Measurements from ENCODE around the gene HLA-DPB1.

Gene HLA-DPB1

DNA sequence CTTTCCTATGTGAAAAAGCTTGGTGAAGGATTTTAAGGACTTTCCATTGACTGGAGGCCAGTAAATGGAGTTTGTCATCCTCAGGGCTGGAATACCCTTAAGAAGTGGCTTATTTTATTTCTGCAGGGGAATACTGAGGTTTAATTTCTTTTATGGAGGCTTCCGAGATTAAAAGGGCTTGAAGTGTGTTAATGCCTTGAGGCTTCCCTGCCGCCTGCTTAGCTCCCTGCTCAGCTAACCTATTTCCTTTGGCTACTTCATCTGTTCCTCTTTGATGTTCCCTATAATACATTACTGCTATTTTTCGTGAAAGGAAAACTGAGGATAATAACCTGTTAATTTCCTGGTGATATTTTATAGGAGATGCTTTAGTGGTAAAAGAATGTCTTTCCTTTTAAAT lies 44.2 kb downstream of the HLA-DPB1 start:
- H3K9ac ChIP-seq (ENCODE audit: low read depth, low read length), result peak overlapping the region; percentile 21; the same call in 1 of the 2 replicates
- peaks cover 41% of the 10 kb centered on the region for H3K4me1 ChIP-seq (ENCODE audit: insufficient read depth, low read length)
- H3K9me3 ChIP-seq (ENCODE audit: insufficient read depth, low read depth, low read length), result peaks cover 25% of the 10 kb centered on the region
- peaks cover 12% of the 10 kb centered on the region; the same call in 1 of the 2 replicates for H3K27me3 ChIP-seq (ENCODE audit: insufficient read depth, low read length)
- no peak overlapping the region; the same call in 1 of the 2 replicates for H3K4me3 ChIP-seq (ENCODE audit: low read length)
- 65% methylated on average over 3 of the region's 3 CpGs for WGBS
- no peak overlapping the region for H3K27ac ChIP-seq (ENCODE audit: low read depth, low read length)
- peaks cover 24% of the 10 kb centered on the region for H3K36me3 ChIP-seq (ENCODE audit: insufficient read depth, low read length)

DNA sequence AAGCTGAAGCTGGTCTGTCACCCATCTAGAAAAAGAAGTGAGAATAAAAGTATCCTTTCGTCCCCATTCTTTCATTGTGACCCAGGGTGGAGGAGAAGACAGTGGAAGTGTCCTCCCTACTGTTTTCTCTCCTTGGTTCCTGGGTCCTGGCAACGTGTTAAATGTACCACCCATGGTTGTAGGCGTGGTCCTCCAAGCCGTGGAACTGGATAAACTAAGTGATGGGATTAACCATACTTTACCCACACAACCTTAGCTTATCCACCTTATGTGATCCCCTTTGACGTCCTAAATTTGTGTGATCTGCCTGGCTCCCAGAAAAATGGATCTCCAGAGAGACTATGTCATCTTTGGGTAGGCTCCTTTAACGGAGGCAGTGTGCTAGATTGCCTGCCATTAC lies 47.4 kb downstream of the HLA-DPB1 start:
- no peak overlapping the region for H3K9ac ChIP-seq (ENCODE audit: low read depth, low read length)
- no peak overlapping the region for H3K27ac ChIP-seq (ENCODE audit: low read depth, low read length)
- H3K9me3 ChIP-seq (ENCODE audit: insufficient read depth, low read depth, low read length), result peaks cover 25% of the 10 kb centered on the region
- peaks cover 40% of the 10 kb centered on the region for H3K4me1 ChIP-seq (ENCODE audit: insufficient read depth, low read length)
- H3K27me3 ChIP-seq (ENCODE audit: insufficient read depth, low read length), result no peaks in the 10 kb centered on the region
- WGBS, result 93% methylated on average over 6 of the region's 6 CpGs
- H3K36me3 ChIP-seq (ENCODE audit: insufficient read depth, low read length), result peaks cover 31% of the 10 kb centered on the region
- H3K4me3 ChIP-seq (ENCODE audit: low read length), result peak overlapping the region; percentile 28

DNA sequence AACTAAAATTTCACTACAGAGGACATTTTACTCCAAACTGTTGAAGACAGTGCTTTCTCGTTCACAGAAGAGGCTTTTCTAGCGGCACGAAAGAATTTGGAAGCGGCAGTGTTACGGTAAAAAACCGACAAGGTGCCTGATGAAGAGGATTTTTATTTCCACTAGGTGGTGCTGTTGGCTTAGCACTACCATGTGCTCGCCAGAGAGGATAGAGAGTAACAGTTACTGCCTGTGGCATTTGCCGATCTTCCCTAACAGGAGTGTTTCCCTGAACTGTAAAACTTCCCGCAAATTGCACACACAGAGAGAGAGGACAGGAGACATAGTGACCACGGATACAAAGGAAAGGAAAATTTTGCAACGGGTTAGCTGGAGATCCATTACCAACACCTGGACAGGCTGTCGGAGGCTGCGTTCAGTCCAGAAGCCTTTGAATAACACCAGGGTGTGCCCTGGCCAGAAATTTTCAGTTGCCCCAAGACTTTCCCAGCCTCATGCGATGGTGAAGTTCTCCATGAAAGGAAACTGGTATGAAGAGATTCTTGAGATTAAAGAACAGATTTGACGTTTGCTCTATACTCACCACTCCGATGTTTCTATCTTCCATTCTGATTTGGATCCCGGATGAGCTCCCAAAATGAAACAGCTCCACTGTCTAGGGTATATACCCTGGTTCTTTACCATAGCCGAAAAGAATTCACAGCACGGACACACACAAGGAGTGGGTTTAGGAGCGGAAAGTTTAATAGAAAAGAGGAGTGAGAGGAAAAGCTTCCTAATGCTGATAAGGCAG lies 48.1 kb downstream of the HLA-DPB1 start:
- peak overlapping the region; percentile 32 for H3K4me3 ChIP-seq (ENCODE audit: low read length)
- peak overlapping the region; percentile 44; the same call in 1 of the 2 replicates for H3K27ac ChIP-seq (ENCODE audit: low read depth, low read length)
- peaks cover 36% of the 10 kb centered on the region for H3K4me1 ChIP-seq (ENCODE audit: insufficient read depth, low read length)
- no peaks in the 10 kb centered on the region for H3K27me3 ChIP-seq (ENCODE audit: insufficient read depth, low read length)
- peaks cover 38% of the 10 kb centered on the region for H3K36me3 ChIP-seq (ENCODE audit: insufficient read depth, low read length)
- no peak overlapping the region for H3K9ac ChIP-seq (ENCODE audit: low read depth, low read length)
- 81% methylated on average over 20 of the region's 20 CpGs for WGBS
- H3K9me3 ChIP-seq (ENCODE audit: insufficient read depth, low read depth, low read length), result peaks cover 25% of the 10 kb centered on the region

DNA sequence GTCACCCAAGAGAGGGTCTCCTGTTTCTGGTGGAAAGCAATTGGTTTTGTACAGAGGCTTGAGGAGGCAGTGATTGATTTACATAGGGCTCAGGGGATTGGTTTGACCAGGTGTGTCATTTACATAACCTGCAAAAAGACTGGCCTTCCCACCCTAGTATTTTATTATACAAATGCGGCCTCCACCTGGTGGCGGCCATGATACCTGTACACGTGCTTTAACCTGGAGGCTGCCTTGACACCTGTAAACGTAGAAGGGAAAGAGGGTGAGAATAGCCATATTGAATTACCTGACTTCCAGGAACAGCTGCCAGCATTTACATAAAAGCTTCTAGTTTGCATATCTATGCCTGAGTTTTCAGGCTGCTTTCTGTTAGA lies 48.7 kb downstream of the HLA-DPB1 start:
- Histone ChIP-seq H3K9ac (ENCODE audit: low read depth, low read length) (no peak overlapping the region), H3K4me1 (ENCODE audit: insufficient read depth, low read length) (peaks cover 30% of the 10 kb centered on the region), H3K9me3 (ENCODE audit: insufficient read depth, low read depth, low read length) (peaks cover 25% of the 10 kb centered on the region), H3K27me3 (ENCODE audit: insufficient read depth, low read length) (no peaks in the 10 kb centered on the region), H3K4me3 (ENCODE audit: low read length) (peak overlapping the region; percentile 32), H3K36me3 (ENCODE audit: insufficient read depth, low read length) (peaks cover 44% of the 10 kb centered on the region), H3K27ac (ENCODE audit: low read depth, low read length) (peak overlapping the region; percentile 46; the same call in 1 of the 2 replicates)
- 70% methylated on average over 4 of the region's 4 CpGs for WGBS

DNA sequence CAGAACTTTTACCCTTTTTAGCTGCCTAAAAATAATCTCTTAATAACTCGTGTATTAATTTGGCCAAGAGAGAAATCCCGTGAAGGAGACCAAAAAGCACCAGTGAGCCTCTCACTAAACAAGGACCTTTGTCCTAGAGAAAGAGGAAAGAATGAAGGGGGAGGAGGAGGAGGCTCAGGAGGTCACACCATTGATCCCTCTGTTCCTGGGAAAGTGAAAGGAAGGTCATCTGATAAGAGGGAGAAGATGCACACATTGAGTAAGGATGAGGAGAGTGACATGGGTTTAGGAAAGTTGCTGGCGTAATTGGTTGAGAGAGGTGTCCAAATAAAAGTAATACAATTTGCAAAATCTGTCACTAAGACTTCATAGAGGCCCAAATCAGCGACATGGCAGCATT lies 49.2 kb downstream of the HLA-DPB1 start:
- Histone ChIP-seq H3K27me3 (ENCODE audit: insufficient read depth, low read length) (no peaks in the 10 kb centered on the region), H3K4me3 (ENCODE audit: low read length) (peak overlapping the region; percentile 20), H3K4me1 (ENCODE audit: insufficient read depth, low read length) (peaks cover 26% of the 10 kb centered on the region), H3K27ac (ENCODE audit: low read depth, low read length) (peak overlapping the region; percentile 46; the same call in 1 of the 2 replicates), H3K36me3 (ENCODE audit: insufficient read depth, low read length) (peaks cover 48% of the 10 kb centered on the region), H3K9me3 (ENCODE audit: insufficient read depth, low read depth, low read length) (peaks cover 25% of the 10 kb centered on the region), H3K9ac (ENCODE audit: low read depth, low read length) (no peak overlapping the region)
- WGBS, result 80% methylated on average over 4 of the region's 4 CpGs

DNA sequence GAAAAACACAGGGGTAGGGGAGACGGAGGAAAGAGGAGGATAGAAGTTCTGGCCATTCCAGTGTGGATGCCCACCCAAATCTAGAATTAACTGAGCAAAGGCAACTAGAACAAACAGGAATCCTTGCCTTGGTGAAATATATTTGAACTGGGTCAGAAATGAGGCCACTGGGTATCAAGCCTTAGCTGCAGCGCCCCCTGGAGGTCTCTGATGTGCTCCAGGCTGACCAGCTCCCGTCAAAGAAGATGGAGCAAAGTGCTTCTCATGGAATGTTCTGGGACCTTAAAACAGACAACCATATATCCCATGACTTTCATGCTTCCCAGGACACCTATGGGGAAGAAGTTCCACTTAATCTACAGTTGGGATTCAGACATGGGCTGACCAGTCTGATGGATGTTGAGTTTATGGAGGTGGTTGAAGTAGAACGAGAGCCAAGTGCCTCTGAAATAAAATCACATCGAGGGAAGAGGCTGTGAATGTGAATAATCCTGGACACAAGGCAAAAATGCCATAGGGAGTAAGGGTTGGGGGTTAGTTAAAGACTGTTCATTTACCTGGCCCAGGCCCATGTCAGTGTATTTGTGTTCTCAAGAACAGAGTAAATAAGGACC lies 50.4 kb downstream of the HLA-DPB1 start:
- 62% methylated on average over 5 of the region's 5 CpGs for WGBS
- H3K4me3 ChIP-seq (ENCODE audit: low read length), result no peak overlapping the region
- H3K4me1 ChIP-seq (ENCODE audit: insufficient read depth, low read length), result peaks cover 13% of the 10 kb centered on the region; the same call in 1 of the 2 replicates
- peaks cover 25% of the 10 kb centered on the region for H3K9me3 ChIP-seq (ENCODE audit: insufficient read depth, low read depth, low read length)
- H3K27me3 ChIP-seq (ENCODE audit: insufficient read depth, low read length), result no peaks in the 10 kb centered on the region
- H3K36me3 ChIP-seq (ENCODE audit: insufficient read depth, low read length), result peaks cover 59% of the 10 kb centered on the region
- H3K27ac ChIP-seq (ENCODE audit: low read depth, low read length), result no peak overlapping the region
- H3K9ac ChIP-seq (ENCODE audit: low read depth, low read length), result no peak overlapping the region

DNA sequence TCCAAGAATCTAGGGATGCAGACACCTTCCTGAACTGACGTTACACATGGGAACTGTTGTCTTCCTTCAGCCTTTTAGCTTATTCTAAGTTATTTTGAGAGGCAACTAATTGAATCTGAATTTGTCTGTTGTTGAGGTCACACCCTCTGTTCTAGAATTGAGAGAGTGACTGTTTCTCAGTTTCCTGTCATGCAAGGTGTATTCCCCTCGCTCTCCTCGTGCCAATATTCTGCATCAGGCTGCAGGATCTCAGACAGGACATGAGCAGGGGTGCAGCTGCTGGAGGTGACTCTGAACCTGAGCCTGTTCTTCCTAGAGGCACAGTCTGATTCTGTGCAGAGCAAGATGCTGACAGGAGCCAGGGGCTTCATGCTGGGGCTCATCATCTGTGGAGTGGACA lies 52.5 kb downstream of the HLA-DPB1 start:
- peaks cover 11% of the 10 kb centered on the region; the same call in 1 of the 2 replicates for H3K4me1 ChIP-seq (ENCODE audit: insufficient read depth, low read length)
- 86% methylated on average over 3 of the region's 3 CpGs for WGBS
- H3K36me3 ChIP-seq (ENCODE audit: insufficient read depth, low read length), result peaks cover 52% of the 10 kb centered on the region
- no peak overlapping the region for H3K4me3 ChIP-seq (ENCODE audit: low read length)
- no peaks in the 10 kb centered on the region for H3K27me3 ChIP-seq (ENCODE audit: insufficient read depth, low read length)
- peaks cover 15% of the 10 kb centered on the region for H3K9me3 ChIP-seq (ENCODE audit: insufficient read depth, low read depth, low read length)
- H3K9ac ChIP-seq (ENCODE audit: low read depth, low read length), result no peak overlapping the region
- no peak overlapping the region for H3K27ac ChIP-seq (ENCODE audit: low read depth, low read length)

DNA sequence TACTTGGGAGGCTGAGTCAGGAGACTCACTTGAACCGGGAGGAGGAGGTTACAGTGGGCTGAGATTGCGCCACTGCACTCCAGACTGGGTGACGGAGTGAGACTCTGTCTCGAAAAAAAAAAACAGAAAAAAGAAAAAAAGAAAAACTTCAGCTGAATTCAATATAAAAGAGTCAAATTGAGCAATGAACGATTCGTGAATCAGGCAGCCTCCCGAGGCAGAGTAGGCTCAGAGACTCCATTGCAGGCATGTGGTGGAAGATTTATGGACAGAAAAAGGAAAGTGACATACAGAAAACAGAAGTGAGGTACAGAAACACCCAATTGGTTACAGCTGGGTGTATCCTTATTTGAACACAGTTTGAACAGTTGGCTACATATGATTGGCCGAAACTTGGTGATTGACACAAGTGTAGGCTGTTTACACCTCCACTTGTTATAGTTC lies 56.3 kb downstream of the HLA-DPB1 start:
- Histone ChIP-seq H3K27me3 (ENCODE audit: insufficient read depth, low read length) (no peaks in the 10 kb centered on the region), H3K9ac (ENCODE audit: low read depth, low read length) (no peak overlapping the region), H3K27ac (ENCODE audit: low read depth, low read length) (no peak overlapping the region), H3K4me1 (ENCODE audit: insufficient read depth, low read length) (no peaks in the 10 kb centered on the region), H3K36me3 (ENCODE audit: insufficient read depth, low read length) (peaks cover 38% of the 10 kb centered on the region), H3K9me3 (ENCODE audit: insufficient read depth, low read depth, low read length) (no peaks in the 10 kb centered on the region), H3K4me3 (ENCODE audit: low read length) (no peak overlapping the region)
- 71% methylated on average over 8 of the region's 8 CpGs for WGBS

DNA sequence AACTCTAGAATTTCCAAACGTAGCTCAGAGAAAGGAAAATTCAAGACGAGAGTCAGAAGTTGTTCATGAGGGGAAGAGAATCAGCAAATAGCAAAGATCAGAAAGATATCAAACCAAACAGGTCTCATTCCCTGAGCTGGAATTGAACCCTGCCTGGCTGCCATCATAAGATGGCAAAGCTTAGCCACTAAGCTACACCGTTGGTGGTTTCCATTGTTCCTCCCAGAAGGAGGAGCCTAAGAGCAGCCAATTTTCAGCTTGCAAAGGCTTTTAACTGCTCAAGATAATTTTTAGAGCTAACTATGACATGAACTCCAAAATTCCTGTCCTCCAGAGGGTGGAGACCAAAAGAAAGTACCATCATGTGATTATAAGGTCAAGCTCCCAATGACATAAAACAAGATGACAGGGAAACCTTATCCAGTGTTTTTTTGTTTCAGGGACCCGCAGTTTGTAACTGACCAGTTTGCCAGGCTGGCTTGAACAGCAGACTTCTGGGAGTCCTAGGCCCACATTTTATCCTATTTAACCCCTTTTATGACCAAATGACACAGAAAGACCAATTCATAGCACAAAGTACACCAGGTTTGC lies 60.6 kb downstream of the HLA-DPB1 start:
- no peaks in the 10 kb centered on the region for H3K27me3 ChIP-seq (ENCODE audit: insufficient read depth, low read length)
- H3K27ac ChIP-seq (ENCODE audit: low read depth, low read length), result no peak overlapping the region
- peaks cover under 1% of the 10 kb centered on the region; the same call in 1 of the 2 replicates for H3K36me3 ChIP-seq (ENCODE audit: insufficient read depth, low read length)
- no peaks in the 10 kb centered on the region for H3K4me1 ChIP-seq (ENCODE audit: insufficient read depth, low read length)
- no peaks in the 10 kb centered on the region for H3K9me3 ChIP-seq (ENCODE audit: insufficient read depth, low read depth, low read length)
- no peak overlapping the region for H3K9ac ChIP-seq (ENCODE audit: low read depth, low read length)
- 69% methylated on average over 4 of the region's 4 CpGs for WGBS
- no peak overlapping the region for H3K4me3 ChIP-seq (ENCODE audit: low read length)

Measured in HUES64 (cell line).